Naive thymus-derived CD4-positive, alpha-beta T cell (primary cell): Measurements from ENCODE around the gene GPX1. TPM values are rescaled to one million over a fixed set of nuclear protein-coding genes. Genes with fewer than 3 reads are reported as not detected.

Experiments
- ATAC-seq: fragments of 150-1000 bp; cut with Tn5 transposase; 2 replicates; pipeline ENCODE4 v1.10.0; 2021; ENCODE audit warnings: mild to moderate bottlenecking, moderate library complexity
- CTCF ChIA-PET: fragments of 350-600 bp; sonication (Branson Sonifier 250); formaldehyde crosslinking; loops from one replicate; lab custom pipeline; 2021; ENCODE audit warnings: antibody characterized with exemption; lab: Charles Lee
- POLR2A ChIA-PET: fragments of 350-600 bp; sonication (Branson Sonifier 250); formaldehyde crosslinking; loops from one replicate; lab custom pipeline; 2021; ENCODE audit warnings: antibody characterized with exemption, inconsistent platforms; lab: Charles Lee
- DNase-seq, 9 donors: peaks; one replicate each; pipeline versions ENCODE4 v3.0.0 to v3.0.0-alpha.2; 2020 to 2022; ENCODE audit warnings: mixed read lengths in 1 of 9
- H3K27ac ChIP-seq: one replicate; pipeline ENCODE4 v1.7.0; 2013; ENCODE audit warnings: mild to moderate bottlenecking, low read depth, low read length, moderate library complexity
- H3K27me3 ChIP-seq, 2 donors: one replicate each; pipeline ENCODE4 v1.7.0; 2013; ENCODE audit warnings: low read length in 2 of 2, mild to moderate bottlenecking in 2 of 2, moderate library complexity in 2 of 2; ENCODE audit not compliant: control insufficient read depth in 2 of 2, insufficient read depth in 2 of 2
- H3K36me3 ChIP-seq, 3 experiments: 1 replicate in 2 of 3; 2 replicates in 1 of 3; pipeline ENCODE4 v1.7.0; 2013; ENCODE audit warnings: low read length in 3 of 3, mild to moderate bottlenecking in 3 of 3, moderate library complexity in 1 of 3; ENCODE audit not compliant: insufficient read depth in 3 of 3, control insufficient read depth in 2 of 3
- H3K4me1 ChIP-seq, 2 donors: one replicate each; pipeline ENCODE4 v1.7.0; 2013; ENCODE audit warnings: low read length in 2 of 2, mild to moderate bottlenecking in 2 of 2, moderate library complexity in 1 of 2; ENCODE audit not compliant: control insufficient read depth in 2 of 2, insufficient read depth in 2 of 2
- H3K4me3 ChIP-seq: 2 replicates; pipeline ENCODE4 v1.7.0; 2013; ENCODE audit warnings: mild to moderate bottlenecking, low read length
- H3K9me3 ChIP-seq, 3 experiments: 1 replicate in 2 of 3; 2 replicates in 1 of 3; pipeline ENCODE4 v1.7.0; 2013; ENCODE audit warnings: low read length in 3 of 3; ENCODE audit not compliant: control insufficient read depth in 2 of 3
- H3K27ac Mint-ChIP-seq, 9 donors: one replicate each; pipeline ENCODE4 v1.8.0; 2020 to 2022; ENCODE audit warnings: mixed read lengths in 9 of 9, mild to moderate bottlenecking in 8 of 9, moderate library complexity in 5 of 9, inconsistent platforms in 2 of 9
- H3K27me3 Mint-ChIP-seq, 5 donors: one replicate each; pipeline ENCODE4 v1.8.0; 2021 to 2022; ENCODE audit warnings: mixed read lengths in 5 of 5, mild to moderate bottlenecking in 1 of 5
- H3K36me3 Mint-ChIP-seq, 5 donors: one replicate each; pipeline ENCODE4 v1.8.0; 2020 to 2022; ENCODE audit warnings: mixed read lengths in 5 of 5, mild to moderate bottlenecking in 3 of 5, inconsistent platforms in 1 of 5
- H3K4me1 Mint-ChIP-seq, 7 donors: one replicate each; pipeline ENCODE4 v1.8.0; 2020 to 2022; ENCODE audit warnings: mixed read lengths in 7 of 7, mild to moderate bottlenecking in 3 of 7, inconsistent platforms in 1 of 7
- H3K4me3 Mint-ChIP-seq, 10 donors: one replicate each; pipeline ENCODE4 v1.8.0; 2020 to 2022; ENCODE audit warnings: mild to moderate bottlenecking in 10 of 10, mixed read lengths in 10 of 10, moderate library complexity in 6 of 10, inconsistent platforms in 2 of 10
- H3K9me3 Mint-ChIP-seq, 11 donors: one replicate each; pipeline ENCODE4 v1.8.0; 2020 to 2022; ENCODE audit warnings: mixed read lengths in 11 of 11, mild to moderate bottlenecking in 4 of 11, inconsistent platforms in 1 of 11, moderate library complexity in 1 of 11
- intact Hi-C, 2 donors: fragments of 100-400 bp; cut with micrococcal nuclease; formaldehyde crosslinking; loops; one replicate each; pipeline ENCODE4 v1.15.1; 2023
- polyA plus RNA-seq, 2 donors: library from polyadenylated mRNA; unstranded; fragments of 300-500 nt; fragmentation: Illumina TruSeq; gene quantifications; one replicate each; pipeline ENCODE4 v1.2.3, GENCODE V29; 2021
- total RNA-seq, 6 experiments: library from RNA in 5 of 6; stranded (reverse) in 5 of 6; gene quantifications; 1 replicate in 5 of 6; 2 replicates in 1 of 6; pipeline ENCODE4 v1.2.3 and lab custom pipeline; 2021 to 2026

GPX1 gene
- total and polyA plus RNA-seq, 7 experiments from 2014 or later = 56.9 to 201 (median 116) TPM

DNA sequence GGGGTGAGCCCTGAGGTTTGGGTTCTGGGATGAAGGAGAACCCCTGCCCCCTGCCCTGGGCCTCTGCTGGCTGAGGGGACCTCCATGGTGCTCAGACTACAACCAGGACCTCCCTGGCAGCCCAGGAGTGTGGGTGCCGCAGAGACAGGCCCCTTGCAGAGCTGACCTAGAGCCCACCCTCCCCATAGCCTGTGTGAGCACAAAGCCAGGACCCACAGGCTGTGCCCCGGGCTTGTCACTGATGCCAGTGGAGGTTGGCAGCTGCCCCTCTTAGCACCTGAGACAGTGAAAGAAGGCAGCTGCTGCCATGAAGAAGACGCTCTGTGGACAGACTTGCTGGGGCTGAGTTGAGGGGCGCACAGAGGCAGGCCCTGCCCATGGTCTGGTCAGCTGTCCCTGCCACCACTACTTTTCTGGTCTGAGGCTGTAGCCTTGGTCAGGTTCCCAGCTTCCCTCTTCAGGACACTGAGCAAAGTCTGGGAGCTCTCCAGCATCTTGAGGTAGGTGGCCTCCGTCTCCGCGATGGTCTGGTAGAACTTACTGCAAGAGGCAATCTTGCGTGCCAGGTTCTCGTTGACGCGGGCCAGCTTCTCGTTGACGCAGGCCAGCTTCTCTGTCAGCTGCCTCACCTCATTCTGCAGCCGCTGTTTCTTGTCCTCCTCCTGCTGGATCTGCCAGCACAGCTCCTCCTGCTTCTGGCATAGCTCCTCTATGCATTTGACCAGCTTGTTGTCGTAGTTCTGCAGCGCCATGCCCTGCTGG is 41.3 kb downstream of the GPX1 start:
- CTCF ChIA-PET = no interaction called here
- Histone ChIP-seq H3K36me3 (peaks cover 0 to 78% (median 6%) of the 10 kb centered on the region in 3 experiments), H3K27ac (no peak overlapping the region), H3K4me3 (no peak overlapping the region), H3K4me1 (no peaks in the 10 kb centered on the region), H3K9me3 (no peaks in the 10 kb centered on the region), H3K27me3 (no peaks in the 10 kb centered on the region)
- H3K27me3 Mint-ChIP-seq = no peaks in the 10 kb centered on the region
- intact Hi-C loops = no loop called here
- H3K27ac Mint-ChIP-seq = no peak overlapping the region
- no peak for ATAC-seq
- DNase-seq = no peak
- peaks cover 0 to 27% (median 14%) of the 10 kb centered on the region in 5 donors for H3K36me3 Mint-ChIP-seq
- no peaks in the 10 kb centered on the region for H3K9me3 Mint-ChIP-seq
- no peak overlapping the region for H3K4me3 Mint-ChIP-seq
- peaks cover 0 to 6% (median 3%) of the 10 kb centered on the region in 7 donors for H3K4me1 Mint-ChIP-seq
- POLR2A ChIA-PET = no interaction called here

DNA sequence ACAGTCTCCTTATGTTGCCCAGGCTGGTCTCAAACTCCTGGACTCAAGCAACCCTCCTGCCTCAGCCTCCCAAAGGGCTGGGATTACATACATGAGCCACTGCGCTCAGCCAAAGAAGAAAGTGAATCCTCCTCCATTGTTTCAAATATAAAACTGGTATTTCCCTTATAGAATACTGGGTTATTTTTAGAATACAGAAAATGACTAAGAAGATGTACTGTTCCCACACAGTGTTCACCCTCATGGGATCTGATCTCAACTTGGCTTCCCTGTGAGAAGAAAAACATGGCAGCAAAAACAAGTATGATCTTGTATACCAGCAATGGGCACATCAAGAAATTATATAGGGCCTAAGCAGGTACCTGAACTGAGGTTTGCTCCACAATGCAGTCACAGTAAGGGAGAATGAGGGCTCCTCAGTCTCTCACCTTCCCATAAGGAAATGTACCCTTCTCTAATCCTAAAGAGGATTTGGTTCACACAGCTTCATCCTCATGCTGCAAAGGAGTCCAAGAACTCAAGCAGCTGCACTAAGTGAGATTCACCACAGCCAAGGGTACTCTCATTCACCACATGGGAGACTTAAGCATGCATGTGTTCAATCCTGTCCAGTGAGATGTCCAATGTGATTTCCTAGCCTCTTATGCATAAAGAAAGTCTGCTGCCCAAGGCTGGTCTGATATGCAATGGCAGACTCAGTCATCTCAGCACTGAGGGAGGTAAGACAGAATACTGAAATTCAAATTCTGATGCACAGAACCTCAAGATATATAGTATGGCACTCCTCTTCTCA is 44.1 kb downstream of the GPX1 start:
- H3K27me3 Mint-ChIP-seq = no peaks in the 10 kb centered on the region
- H3K27ac ChIP-seq = no peak overlapping the region
- no peaks in the 10 kb centered on the region for H3K9me3 ChIP-seq
- DNase-seq (no peak), ATAC-seq (no peak)
- peaks cover 6 to 69% (median 19%) of the 10 kb centered on the region in 3 experiments for H3K36me3 ChIP-seq
- no peak overlapping the region for H3K4me3 ChIP-seq
- no peaks in the 10 kb centered on the region for H3K9me3 Mint-ChIP-seq
- peaks cover 5 to 30% (median 13%) of the 10 kb centered on the region in 5 donors for H3K36me3 Mint-ChIP-seq
- H3K27ac Mint-ChIP-seq = peak overlapping the region in 4 of 9 donors; percentile 8 to 36 (median 23)
- intact Hi-C loops = no loop called here
- no peaks in the 10 kb centered on the region for H3K27me3 ChIP-seq
- ChIA-PET POLR2A (interaction anchor here (1.0 kb wide), 1 partner anchor 26 kb away, joined by 3 read pairs; the partner anchor contains the start of gene USP4), CTCF (interaction anchor here (0.6 to 1.0 kb wide), 2 partner anchors 20 to 71 kb away, joined by 3 to 4 read pairs; no protein-coding TSS in a partner anchor)
- no peak overlapping the region for H3K4me3 Mint-ChIP-seq
- H3K4me1 Mint-ChIP-seq = peaks cover 0 to 7% (median 0%) of the 10 kb centered on the region in 7 donors
- no peaks in the 10 kb centered on the region for H3K4me1 ChIP-seq

DNA sequence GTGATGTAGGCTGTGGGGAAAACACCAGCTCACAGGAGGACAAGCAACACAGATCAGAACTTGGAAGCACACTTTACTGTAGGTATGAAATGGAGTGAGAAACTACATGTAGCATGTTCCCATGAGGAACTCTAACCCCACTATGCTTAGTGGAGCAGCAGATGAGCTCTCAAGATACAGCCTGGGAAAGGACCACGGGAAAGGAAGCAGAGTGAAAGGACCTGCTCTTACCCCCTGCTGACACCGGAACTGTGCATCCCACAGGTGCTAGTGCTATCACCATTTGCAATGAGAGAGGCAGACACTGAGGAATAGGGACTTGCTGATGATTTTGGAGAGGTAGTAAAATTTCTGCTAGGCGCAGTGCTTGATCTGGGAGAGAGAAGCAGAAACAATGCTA is 46.9 kb downstream of the GPX1 start:
- POLR2A ChIA-PET = interaction anchor here (0.6 to 1.0 kb wide), 2 partner anchors 29 to 137 kb away, joined by 3 read pairs; partner anchors contain the start of gene USP4
- Histone ChIP-seq H3K9me3 (no peaks in the 10 kb centered on the region), H3K4me1 (no peaks in the 10 kb centered on the region), H3K4me3 (no peak overlapping the region), H3K36me3 (peaks cover 6 to 69% (median 14%) of the 10 kb centered on the region in 3 experiments), H3K27ac (no peak overlapping the region), H3K27me3 (no peaks in the 10 kb centered on the region)
- Mint-ChIP-seq H3K9me3 (no peaks in the 10 kb centered on the region), H3K4me3 (no peak overlapping the region), H3K27ac (peak overlapping the region in 6 of 9 donors; percentile 11 to 74 (median 44)), H3K4me1 (peaks cover 0 to 8% (median 0%) of the 10 kb centered on the region in 7 donors), H3K36me3 (peaks cover 6 to 32% (median 13%) of the 10 kb centered on the region in 5 donors), H3K27me3 (no peaks in the 10 kb centered on the region)
- ATAC-seq (no peak), DNase-seq (no peak)
- CTCF ChIA-PET = no interaction called here
- intact Hi-C loops = no loop called here

DNA sequence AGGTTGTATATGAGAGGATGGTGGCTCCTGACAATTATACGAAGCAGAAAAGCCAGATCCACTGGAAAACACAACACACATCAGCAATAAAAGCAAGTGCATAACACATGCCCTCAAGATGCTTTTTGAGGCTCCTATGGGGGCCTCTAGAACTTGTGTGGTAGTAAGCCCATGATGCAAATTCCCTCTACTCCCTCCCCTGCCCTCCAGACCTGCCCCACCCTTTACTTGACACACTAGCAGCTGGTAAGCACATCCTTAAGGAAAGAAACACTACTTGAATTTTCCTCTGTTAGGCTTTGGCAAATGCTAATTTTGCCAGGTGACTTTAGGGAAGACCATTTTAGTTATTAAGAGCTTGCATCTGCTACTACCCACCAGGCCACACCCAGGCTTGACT is 47.5 kb downstream of the GPX1 start:
- Mint-ChIP-seq H3K27me3 (no peaks in the 10 kb centered on the region), H3K36me3 (peaks cover 7 to 32% (median 14%) of the 10 kb centered on the region in 5 donors), H3K4me3 (no peak overlapping the region), H3K9me3 (no peaks in the 10 kb centered on the region), H3K4me1 (peaks cover 0 to 8% (median 0%) of the 10 kb centered on the region in 7 donors), H3K27ac (peak overlapping the region in 6 of 9 donors; percentile 11 to 74 (median 44))
- DNase-seq (no peak), ATAC-seq (no peak)
- no peaks in the 10 kb centered on the region for H3K9me3 ChIP-seq
- CTCF ChIA-PET = no interaction called here
- H3K27ac ChIP-seq = no peak overlapping the region
- POLR2A ChIA-PET = interaction anchor here (0.6 to 1.0 kb wide), 2 partner anchors 30 to 42 kb away, joined by 3 read pairs; partner anchors contain the start of gene USP4
- H3K36me3 ChIP-seq = peaks cover 11 to 72% (median 14%) of the 10 kb centered on the region in 3 experiments
- no peaks in the 10 kb centered on the region for H3K4me1 ChIP-seq
- no peaks in the 10 kb centered on the region for H3K27me3 ChIP-seq
- intact Hi-C loops = no loop called here
- no peak overlapping the region for H3K4me3 ChIP-seq

Other genes starting within 250 kb of the GPX1 start
- gene USP19, start 237.5 kb downstream of the GPX1 start, total RNA-seq = 100 to 1,000 TPM in 2 of 5 experiments, 10 to 100 TPM in 3; 60.0 to 106 (median 78.0) TPM
- gene USP19, start 237.5 kb downstream of the GPX1 start, polyA plus RNA-seq = 10 to 100 TPM; 29.9 to 55.9 TPM
- gene LAMB2, start 225.3 kb downstream of the GPX1 start, total RNA-seq = 1 to 10 TPM in 4 of 5 experiments, not detected in 1; 1.2 to 5.0 (median 1.9) TPM
- not detected for gene LAMB2, start 225.3 kb downstream of the GPX1 start, polyA plus RNA-seq
- gene CCDC71, start 192.0 kb downstream of the GPX1 start, total RNA-seq = 10 to 100 TPM; 16.5 to 39.5 (median 26.3) TPM
- gene CCDC71, start 192.0 kb downstream of the GPX1 start, polyA plus RNA-seq = 1 to 10 TPM; 2.0 to 2.3 TPM
- 1 to 10 TPM; 1.5 to 7.1 (median 5.2) TPM for gene KLHDC8B, start 186.8 kb downstream of the GPX1 start, total RNA-seq
- gene KLHDC8B, start 186.8 kb downstream of the GPX1 start, polyA plus RNA-seq = 10 to 100 TPM in 1 of 2 donors, 1 to 10 TPM in 1; 4.7 to 10.0 TPM
- 10 to 100 TPM in 4 of 5 experiments, 1 to 10 TPM in 1; 8.6 to 14.5 (median 10.9) TPM for gene C3orf62, start 81.1 kb downstream of the GPX1 start, total RNA-seq
- gene C3orf62, start 81.1 kb downstream of the GPX1 start, polyA plus RNA-seq = 1 to 10 TPM; 1.3 to 2.3 TPM
- 100 to 1,000 TPM in 4 of 5 experiments, 10 to 100 TPM in 1; 98.3 to 135 (median 109) TPM for gene USP4, start 18.3 kb downstream of the GPX1 start, total RNA-seq
- 10 to 100 TPM; 54.6 to 82.5 TPM for gene USP4, start 18.3 kb downstream of the GPX1 start, polyA plus RNA-seq
- 100 to 1,000 TPM; 212 to 411 (median 218) TPM for gene RHOA, start 53.6 kb upstream of the GPX1 start, total RNA-seq
- gene RHOA, start 53.6 kb upstream of the GPX1 start, polyA plus RNA-seq = 100 to 1,000 TPM; 439 to 576 TPM
- 10 to 100 TPM; 24.9 to 34.5 (median 28.5) TPM for gene TCTA, start 54.1 kb upstream of the GPX1 start, total RNA-seq
- 10 to 100 TPM; 42.2 to 48.3 TPM for gene TCTA, start 54.1 kb upstream of the GPX1 start, polyA plus RNA-seq
- gene AMT, start 64.1 kb upstream of the GPX1 start, total RNA-seq = 10 to 100 TPM in 3 of 5 experiments, 1 to 10 TPM in 2; 7.9 to 13.9 (median 10.7) TPM
- gene AMT, start 64.1 kb upstream of the GPX1 start, polyA plus RNA-seq = 1 to 10 TPM; 1.7 to 2.2 TPM
- gene NICN1, start 71.0 kb upstream of the GPX1 start, total RNA-seq = 10 to 100 TPM; 21.6 to 23.9 (median 22.5) TPM
- 1 to 10 TPM; 7.9 to 8.3 TPM for gene NICN1, start 71.0 kb upstream of the GPX1 start, polyA plus RNA-seq
- gene DAG1, start 111.9 kb upstream of the GPX1 start, total RNA-seq = 10 to 100 TPM; 12.0 to 22.3 (median 20.1) TPM
- 1 to 10 TPM; 5.4 to 5.7 TPM for gene DAG1, start 111.9 kb upstream of the GPX1 start, polyA plus RNA-seq
- gene BSN, start 196.1 kb upstream of the GPX1 start, total RNA-seq = under 1 TPM; 0.12 to 0.16 (median 0.14) TPM
- not detected for gene BSN, start 196.1 kb upstream of the GPX1 start, polyA plus RNA-seq